A549 (cell line): Measurements from ENCODE around the gene FJX1.

Experiments used
- CBX2 ChIP-seq: fragments of 200-600 bp; sonication (generic); IDR thresholded peaks from 2 replicates; pipeline ENCODE4 v1.6.1; 2016; ENCODE audit warnings: low read depth, mild to moderate bottlenecking, borderline replicate concordance
- CHD2 ChIP-seq: fragments of 150-350 bp; IDR thresholded peaks from 2 replicates; pipeline ENCODE4 v1.6.1; 2014; ENCODE audit warnings: low read length; ENCODE audit not compliant: partially characterized antibody
- CHD4 ChIP-seq: fragments of 200-600 bp; sonication (generic); IDR thresholded peaks from 2 replicates; pipeline ENCODE4 v1.6.1; 2016; ENCODE audit warnings: antibody characterized with exemption, mild to moderate bottlenecking, borderline replicate concordance
- EP300 ChIP-seq, 2 experiments: fragments of >200 bp; sonication (Bioruptor Twin); formaldehyde crosslinking; IDR thresholded peaks; 2 replicates in 1 of 2; 3 replicates in 1 of 2; pipeline ENCODE4 v1.6.1; 2016 to 2017
- KDM1A ChIP-seq: fragments of 200-600 bp; sonication (generic); IDR thresholded peaks from 2 replicates; pipeline ENCODE4 v1.6.1; 2016; ENCODE audit warnings: low read depth, mild to moderate bottlenecking
- PHF8 ChIP-seq: fragments of 200-600 bp; sonication (generic); IDR thresholded peaks from 2 replicates; pipeline ENCODE4 v1.6.1; 2016; ENCODE audit warnings: low read depth, mild to moderate bottlenecking, antibody characterized with exemption, moderate library complexity, borderline replicate concordance
- POLR2A ChIP-seq: IDR thresholded peaks from 2 replicates; pipeline ENCODE4 v1.6.1; 2012; ENCODE audit warnings: mild to moderate bottlenecking, low read length
- RFX5 ChIP-seq: fragments of 450-650 bp; IDR thresholded peaks from 2 replicates; pipeline ENCODE4 v1.7.1; 2014; ENCODE audit warnings: antibody characterized with exemption, mild to moderate bottlenecking, moderate library complexity
- SMC3 ChIP-seq: fragments of >200 bp; sonication (Bioruptor Twin); formaldehyde crosslinking; IDR thresholded peaks from 3 replicates; pipeline ENCODE4 v1.6.1; 2018; ENCODE audit warnings: inconsistent platforms
- ZFP36 ChIP-seq: fragments of 450-650 bp; IDR thresholded peaks from 2 replicates; pipeline ENCODE4 v1.6.1; 2014; ENCODE audit warnings: borderline replicate concordance; ENCODE audit not compliant: partially characterized antibody
- ZNF302 ChIP-seq: fragments of 250-450 bp; sonication (Bioruptor Pico); IDR thresholded peaks from 2 replicates; pipeline ENCODE4 v1.9.0; 2021; ENCODE audit warnings: inconsistent platforms, mild to moderate bottlenecking, moderate library complexity
- TF ChIP-seq, protein P1 (sequence below): fragments of 450-650 bp; IDR thresholded peaks from 2 replicates; pipeline ENCODE4 v1.6.1; 2014; ENCODE audit warnings: antibody characterized with exemption
- TF ChIP-seq, protein P2 (sequence below): fragments of >200 bp; sonication (Bioruptor Twin); formaldehyde crosslinking; IDR thresholded peaks from 3 replicates; pipeline ENCODE4 v1.5.1; 2016
- TF ChIP-seq, protein P3 (sequence below): fragments of 200-600 bp; sonication (generic); IDR thresholded peaks from 2 replicates; pipeline ENCODE4 v1.6.1; 2016; ENCODE audit warnings: antibody characterized with exemption, mild to moderate bottlenecking, moderate library complexity

- TF ChIP-seq, protein P1, sequence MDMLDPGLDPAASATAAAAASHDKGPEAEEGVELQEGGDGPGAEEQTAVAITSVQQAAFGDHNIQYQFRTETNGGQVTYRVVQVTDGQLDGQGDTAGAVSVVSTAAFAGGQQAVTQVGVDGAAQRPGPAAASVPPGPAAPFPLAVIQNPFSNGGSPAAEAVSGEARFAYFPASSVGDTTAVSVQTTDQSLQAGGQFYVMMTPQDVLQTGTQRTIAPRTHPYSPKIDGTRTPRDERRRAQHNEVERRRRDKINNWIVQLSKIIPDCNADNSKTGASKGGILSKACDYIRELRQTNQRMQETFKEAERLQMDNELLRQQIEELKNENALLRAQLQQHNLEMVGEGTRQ, result no peak
- TF ChIP-seq, protein P2, sequence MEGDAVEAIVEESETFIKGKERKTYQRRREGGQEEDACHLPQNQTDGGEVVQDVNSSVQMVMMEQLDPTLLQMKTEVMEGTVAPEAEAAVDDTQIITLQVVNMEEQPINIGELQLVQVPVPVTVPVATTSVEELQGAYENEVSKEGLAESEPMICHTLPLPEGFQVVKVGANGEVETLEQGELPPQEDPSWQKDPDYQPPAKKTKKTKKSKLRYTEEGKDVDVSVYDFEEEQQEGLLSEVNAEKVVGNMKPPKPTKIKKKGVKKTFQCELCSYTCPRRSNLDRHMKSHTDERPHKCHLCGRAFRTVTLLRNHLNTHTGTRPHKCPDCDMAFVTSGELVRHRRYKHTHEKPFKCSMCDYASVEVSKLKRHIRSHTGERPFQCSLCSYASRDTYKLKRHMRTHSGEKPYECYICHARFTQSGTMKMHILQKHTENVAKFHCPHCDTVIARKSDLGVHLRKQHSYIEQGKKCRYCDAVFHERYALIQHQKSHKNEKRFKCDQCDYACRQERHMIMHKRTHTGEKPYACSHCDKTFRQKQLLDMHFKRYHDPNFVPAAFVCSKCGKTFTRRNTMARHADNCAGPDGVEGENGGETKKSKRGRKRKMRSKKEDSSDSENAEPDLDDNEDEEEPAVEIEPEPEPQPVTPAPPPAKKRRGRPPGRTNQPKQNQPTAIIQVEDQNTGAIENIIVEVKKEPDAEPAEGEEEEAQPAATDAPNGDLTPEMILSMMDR, result no peak
- TF ChIP-seq SMC3 (no peak), CHD4 (no peak), RFX5 (no peak), POLR2A (no peak), EP300 (IDR thresholded peaks at IDR 0.05) (no peak), KDM1A (no peak), PHF8 (no peak), ZFP36 (no peak), CBX2 (no peak), CHD2 (no peak), ZNF302 (no peak)
- TF ChIP-seq, protein P3, sequence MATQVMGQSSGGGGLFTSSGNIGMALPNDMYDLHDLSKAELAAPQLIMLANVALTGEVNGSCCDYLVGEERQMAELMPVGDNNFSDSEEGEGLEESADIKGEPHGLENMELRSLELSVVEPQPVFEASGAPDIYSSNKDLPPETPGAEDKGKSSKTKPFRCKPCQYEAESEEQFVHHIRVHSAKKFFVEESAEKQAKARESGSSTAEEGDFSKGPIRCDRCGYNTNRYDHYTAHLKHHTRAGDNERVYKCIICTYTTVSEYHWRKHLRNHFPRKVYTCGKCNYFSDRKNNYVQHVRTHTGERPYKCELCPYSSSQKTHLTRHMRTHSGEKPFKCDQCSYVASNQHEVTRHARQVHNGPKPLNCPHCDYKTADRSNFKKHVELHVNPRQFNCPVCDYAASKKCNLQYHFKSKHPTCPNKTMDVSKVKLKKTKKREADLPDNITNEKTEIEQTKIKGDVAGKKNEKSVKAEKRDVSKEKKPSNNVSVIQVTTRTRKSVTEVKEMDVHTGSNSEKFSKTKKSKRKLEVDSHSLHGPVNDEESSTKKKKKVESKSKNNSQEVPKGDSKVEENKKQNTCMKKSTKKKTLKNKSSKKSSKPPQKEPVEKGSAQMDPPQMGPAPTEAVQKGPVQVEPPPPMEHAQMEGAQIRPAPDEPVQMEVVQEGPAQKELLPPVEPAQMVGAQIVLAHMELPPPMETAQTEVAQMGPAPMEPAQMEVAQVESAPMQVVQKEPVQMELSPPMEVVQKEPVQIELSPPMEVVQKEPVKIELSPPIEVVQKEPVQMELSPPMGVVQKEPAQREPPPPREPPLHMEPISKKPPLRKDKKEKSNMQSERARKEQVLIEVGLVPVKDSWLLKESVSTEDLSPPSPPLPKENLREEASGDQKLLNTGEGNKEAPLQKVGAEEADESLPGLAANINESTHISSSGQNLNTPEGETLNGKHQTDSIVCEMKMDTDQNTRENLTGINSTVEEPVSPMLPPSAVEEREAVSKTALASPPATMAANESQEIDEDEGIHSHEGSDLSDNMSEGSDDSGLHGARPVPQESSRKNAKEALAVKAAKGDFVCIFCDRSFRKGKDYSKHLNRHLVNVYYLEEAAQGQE, result no peak
Observed at GRCh38 chr11:35580397-35580781, 37.9 kb upstream of the FJX1 start.
